Dedifferentiated amniotic fluid mesenchymal stem cell (primary cell): ENCODE measurements around the gene PRSS22.

Experiments
- DNase-seq: peaks from one replicate; pipeline ENCODE4 v3.0.0-alpha.2; 2016; ENCODE audit errors: extremely low spot score

PRSS22 gene

GRCh38 chr16:2816751-2817339 is 41.1 kb downstream of the PRSS22 start, which contains the start of gene PRSS21:
Gene PRSS21 (plus strand): TSS chr16:2817237. CDS start chr16:2817269, 32 bp downstream.
- no peak for DNase-seq

- no peak for DNase-seq
Observed at GRCh38 chr16:2815299-2815771, 42.6 kb downstream of the PRSS22 start.

GRCh38 chr16:2814551-2815298 is 43.2 kb downstream of the PRSS22 start:
- DNase-seq, result no peak

GRCh38 chr16:2813771-2814221 is 44.2 kb downstream of the PRSS22 start:
- no peak for DNase-seq

GRCh38 chr16:2811703-2812471 is 46.1 kb downstream of the PRSS22 start:
- no peak for DNase-seq

GRCh38 chr16:2810651-2811050 is 47.3 kb downstream of the PRSS22 start:
- DNase-seq, result no peak

GRCh38 chr16:2809149-2809760 is 48.7 kb downstream of the PRSS22 start:
- no peak for DNase-seq

- no peak for DNase-seq
Observed at GRCh38 chr16:2808181-2808580, 49.8 kb downstream of the PRSS22 start.

- no peak for DNase-seq
Observed at GRCh38 chr16:2806286-2806685, 51.7 kb downstream of the PRSS22 start.

- DNase-seq, result no peak
Observed at GRCh38 chr16:2804728-2805127, 53.2 kb downstream of the PRSS22 start.

- no peak for DNase-seq
Observed at GRCh38 chr16:2803545-2804195, 54.3 kb downstream of the PRSS22 start.
